HG03025 (cell line): ENCODE results near the gene GIN1.
"Not testable (repeated sequence)": the region's sequence is repeated elsewhere in the genome, so short reads cannot be mapped to it uniquely, and the experiment has no call there.

Source experiments
- ATAC-seq: cut with Tn5 transposase; IDR thresholded peaks from one replicate; pipeline ENCODE4 v1.9.1; 2021; ENCODE audit warnings: mild to moderate bottlenecking, moderate library complexity; ENCODE audit not compliant: unreplicated experiment, low FRiP score

Gene GIN1, protein sequence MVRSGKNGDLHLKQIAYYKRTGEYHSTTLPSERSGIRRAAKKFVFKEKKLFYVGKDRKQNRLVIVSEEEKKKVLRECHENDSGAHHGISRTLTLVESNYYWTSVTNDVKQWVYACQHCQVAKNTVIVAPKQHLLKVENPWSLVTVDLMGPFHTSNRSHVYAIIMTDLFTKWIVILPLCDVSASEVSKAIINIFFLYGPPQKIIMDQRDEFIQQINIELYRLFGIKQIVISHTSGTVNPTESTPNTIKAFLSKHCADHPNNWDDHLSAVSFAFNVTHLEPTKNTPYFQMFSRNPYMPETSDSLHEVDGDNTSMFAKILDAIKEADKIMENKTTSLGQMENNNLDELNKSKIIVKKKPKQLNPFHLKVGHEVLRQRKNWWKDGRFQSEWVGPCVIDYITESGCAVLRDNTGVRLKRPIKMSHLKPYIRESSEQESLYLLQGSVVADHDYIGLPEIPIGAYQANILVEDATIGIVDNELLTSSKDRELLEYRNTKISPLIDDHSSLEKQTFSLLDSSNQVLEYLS

DNA sequence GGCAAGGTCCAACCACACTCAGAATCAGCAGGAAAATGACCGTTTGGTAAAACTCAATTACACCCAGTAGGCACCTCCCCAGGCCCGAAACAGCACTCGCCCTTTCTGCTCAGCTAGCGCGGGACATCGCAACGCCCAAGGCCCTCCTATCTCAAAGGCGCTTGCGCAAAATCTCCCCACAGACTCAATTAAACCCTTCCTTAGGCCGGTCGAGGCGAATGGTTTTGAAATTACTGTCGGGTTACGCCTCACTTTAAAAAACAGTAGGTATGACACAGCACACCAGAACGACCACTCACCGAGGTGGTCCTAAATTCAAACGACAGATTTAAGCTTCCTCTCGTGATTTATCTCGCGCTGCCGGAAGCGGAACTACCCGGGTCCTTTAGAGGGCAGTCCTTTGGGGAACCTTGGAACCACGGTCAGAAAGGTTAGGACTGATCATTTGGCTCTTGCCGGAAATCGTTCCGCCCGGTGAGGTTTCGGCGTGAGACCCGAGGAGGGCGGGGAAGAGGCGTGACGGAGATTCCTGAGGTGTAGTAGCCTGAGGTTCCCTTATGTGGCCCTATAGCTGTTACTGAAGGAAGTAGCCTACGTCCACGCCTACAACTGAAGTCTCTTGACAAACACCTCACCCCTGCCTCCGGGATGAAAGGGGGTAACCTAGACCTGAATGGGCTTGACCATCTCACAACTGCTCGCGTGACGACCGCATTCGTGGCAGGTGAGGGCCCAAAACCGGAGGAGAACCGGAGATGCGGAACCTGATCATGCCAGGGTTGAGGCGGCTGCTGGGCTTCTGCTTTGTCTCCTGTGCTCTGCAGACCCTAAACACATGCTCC is at the start of gene GIN1, which contains the start of gene PPIP5K2:
Gene GIN1, minus strand, starts transcription at position 374 of the 842 bp plus-strand sequence. CDS start 11,431 bp downstream, outside the sequence.
Gene PPIP5K2, plus strand, starts transcription at position 537 of the 842 bp plus-strand sequence. CDS start 9,289 bp downstream, outside the sequence.
- ATAC-seq, result peak; percentile 96

DNA sequence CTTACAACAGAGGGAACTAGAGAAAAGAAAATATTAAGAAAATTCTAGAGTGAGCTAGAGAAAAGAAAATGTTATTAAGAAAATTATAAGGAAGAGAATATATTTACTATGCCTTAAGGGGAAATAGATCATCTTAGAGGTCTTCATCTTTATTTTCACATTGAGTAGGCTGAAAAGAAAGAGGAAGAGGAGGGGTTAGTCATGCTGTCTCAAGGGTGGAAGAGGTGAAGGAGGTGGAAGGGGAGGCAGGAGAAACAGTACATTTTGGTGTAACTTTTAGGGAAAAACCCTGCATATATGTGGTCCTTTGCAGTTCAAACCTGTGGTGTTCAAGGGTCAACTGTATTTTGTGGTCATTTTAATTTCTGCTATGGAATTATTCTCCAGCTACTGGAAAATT is 46.8 kb upstream of the GIN1 start:
- ATAC-seq, result no peak

DNA sequence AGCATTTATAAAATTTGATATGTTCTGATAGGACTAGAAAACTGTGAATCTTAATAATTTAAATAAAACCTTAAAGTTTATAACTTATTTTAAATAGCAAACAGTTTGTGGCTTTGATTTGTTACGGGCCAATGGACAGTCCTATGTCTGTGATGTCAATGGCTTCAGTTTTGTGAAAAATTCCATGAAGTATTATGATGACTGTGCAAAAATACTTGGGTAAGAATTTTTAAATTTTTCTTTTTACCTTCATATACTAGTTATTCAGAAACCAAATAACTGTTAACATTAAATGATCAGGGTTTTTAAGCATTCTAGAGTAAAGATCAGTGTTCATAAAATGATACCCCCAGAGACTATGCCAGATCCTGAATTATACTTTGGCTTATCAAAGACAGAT is 31.2 kb upstream of the GIN1 start:
- ATAC-seq, result no peak

DNA sequence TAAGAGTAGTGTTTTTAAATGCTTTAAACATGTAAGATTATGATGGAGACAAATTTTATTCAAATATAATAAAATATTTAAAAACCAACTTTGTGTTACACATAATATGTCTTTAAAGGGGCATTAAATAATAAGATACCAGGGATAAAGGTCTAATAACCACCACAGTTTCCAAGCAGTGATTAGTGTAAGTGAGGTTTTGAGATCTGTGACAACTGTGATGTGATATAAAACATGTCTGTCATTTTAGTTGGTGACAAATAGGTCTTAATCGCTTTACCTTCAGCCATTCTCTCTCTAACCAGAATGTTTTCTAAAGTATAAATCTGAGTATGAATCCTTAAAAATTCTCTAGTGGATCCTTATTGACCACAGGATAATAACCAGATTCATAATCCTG is 28.3 kb upstream of the GIN1 start:
- no peak for ATAC-seq

DNA sequence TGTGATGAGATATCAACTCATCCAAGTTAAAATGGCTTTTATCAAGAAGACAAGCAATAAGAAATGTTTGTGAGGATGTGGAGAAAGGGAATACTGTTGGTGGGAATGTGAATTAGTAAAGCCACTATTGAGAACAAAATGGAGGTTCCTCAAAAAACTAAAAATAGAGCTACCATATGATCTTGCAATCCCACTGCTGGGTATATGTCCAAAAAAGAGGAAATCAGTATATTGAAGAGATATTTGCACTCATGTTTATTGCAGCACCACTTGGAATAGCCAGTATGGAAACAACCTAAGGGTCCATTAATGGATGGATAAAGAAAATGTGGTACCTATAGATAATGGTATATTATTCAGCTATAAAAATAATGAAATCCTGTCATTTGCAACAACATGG is 25.3 kb upstream of the GIN1 start:
- ATAC-seq, result no peak

DNA sequence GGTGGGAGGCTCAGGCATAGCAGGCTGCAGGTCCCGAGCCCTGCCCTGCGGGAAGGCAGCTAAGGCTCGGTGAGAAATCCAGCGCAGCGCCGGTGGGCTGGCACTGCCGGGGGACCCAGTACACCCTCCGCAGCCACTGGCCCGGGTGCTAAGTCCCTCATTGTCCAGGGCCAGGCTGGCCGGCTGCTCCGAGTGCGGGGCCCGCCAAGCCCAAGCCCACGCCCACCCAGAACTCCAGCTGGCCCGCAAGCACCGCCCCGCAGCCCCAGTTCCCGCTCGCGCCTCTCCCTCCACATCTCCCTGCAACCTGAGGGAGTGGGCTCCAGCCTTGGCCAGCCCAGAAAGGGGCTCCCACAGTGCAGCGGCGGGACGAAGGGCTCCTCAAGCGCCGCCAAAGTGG is 22.2 kb upstream of the GIN1 start:
- not testable (repeated sequence) for ATAC-seq

DNA sequence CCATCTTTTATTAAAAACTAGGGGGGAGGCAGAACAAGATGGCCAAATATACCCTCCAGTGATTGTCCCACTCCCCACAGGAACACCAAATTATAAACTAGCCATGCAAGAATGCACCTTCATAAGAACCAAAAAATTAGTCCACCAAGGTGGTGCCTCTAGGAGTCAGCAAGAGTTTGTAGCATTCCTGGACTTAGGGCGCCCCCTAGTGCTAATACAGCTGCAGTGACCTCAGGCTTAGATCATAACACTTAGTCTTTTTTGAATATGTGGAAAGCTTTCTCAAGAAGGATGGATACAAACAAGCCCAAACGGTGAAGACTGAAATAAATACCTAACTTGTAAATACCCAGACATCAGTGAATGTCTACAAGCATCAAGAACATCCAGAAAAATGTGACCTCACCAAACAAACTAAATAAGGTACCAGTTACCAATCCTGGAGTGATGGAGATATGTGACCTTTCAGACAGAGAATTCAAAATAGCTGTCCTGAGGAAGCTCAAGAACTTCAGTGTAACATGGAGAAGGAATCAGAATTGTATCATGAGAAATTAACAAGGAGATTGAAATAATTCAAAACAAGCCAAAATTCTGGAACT is 19.4 kb upstream of the GIN1 start:
- ATAC-seq, result peak; percentile 98

DNA sequence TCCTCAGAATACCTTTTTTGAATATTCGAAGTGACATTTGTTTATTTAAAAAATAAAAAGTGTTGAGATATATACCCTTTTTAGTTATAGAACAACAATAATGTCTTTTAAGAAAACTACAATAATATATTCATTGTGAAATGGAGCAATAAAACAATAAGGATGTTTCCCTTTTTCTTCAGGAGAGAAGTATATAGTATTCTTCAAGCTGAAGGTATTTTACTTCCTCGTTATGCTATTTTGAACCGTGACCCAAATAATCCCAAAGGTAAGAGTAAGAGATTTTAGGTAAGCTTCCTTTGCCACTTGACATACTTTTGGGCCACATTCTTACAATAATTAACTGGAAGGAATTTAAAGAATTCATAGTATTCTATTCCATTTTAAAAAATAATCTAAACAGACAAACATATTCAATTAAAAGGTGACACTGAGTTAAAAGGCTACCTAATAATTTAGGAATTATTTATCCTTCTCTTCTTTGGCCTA is 18.3 kb upstream of the GIN1 start:
- ATAC-seq, result no peak

DNA sequence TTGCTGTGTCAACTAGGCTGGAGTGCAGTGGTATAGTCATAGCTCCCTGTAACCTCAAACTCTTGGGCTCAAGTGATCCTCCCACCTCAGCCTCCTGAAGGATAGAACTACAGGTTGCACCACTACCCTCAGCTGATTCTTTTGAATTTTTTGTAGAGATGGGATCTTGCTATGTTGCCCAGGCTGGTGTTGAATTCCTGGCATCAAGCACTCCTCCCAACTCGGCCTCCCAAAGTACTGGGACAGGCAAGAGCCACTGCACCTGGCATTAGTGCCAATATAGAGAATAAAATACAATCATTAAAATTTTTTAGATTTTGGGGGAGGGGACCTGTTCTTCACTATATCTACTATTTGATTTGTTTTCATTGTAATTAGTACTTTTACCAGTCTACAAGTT is 15.5 kb upstream of the GIN1 start:
- ATAC-seq, result no peak

DNA sequence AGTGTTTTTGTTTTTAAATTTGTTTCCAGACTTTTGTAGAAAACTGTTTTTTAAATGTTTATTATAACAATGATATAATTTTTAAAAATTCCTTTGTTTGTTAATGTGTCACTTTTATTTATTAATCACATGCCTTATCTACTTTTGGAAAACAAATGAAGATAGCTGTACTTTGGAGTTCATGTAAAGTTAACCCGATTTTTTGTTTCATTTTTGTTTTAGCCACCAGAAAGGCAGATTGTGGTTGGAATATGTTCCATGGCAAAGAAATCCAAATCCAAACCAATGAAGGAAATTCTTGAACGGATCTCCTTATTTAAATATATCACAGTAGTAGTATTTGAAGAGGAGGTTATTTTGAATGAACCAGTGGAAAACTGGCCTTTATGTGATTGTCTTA is 13.3 kb upstream of the GIN1 start:
- no peak for ATAC-seq

DNA sequence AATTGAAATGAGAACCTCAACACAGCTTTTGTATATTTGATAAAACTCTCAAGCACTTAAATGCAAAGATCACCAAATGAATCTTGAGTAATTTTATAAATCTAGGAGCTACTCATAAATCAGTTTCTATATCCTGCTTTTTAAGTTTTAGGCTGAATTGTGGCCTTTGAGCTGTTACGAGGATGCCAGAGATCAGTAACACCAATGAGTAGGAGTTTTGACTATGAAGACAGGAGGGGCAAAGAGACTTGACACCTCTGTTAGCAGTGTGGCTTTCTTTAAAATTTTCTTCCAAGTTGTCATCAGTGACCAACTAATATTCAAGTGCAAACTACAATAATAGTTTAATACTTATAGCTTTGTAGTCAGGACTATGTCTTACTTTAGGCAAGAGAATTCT is 12.7 kb upstream of the GIN1 start:
- no peak for ATAC-seq

DNA sequence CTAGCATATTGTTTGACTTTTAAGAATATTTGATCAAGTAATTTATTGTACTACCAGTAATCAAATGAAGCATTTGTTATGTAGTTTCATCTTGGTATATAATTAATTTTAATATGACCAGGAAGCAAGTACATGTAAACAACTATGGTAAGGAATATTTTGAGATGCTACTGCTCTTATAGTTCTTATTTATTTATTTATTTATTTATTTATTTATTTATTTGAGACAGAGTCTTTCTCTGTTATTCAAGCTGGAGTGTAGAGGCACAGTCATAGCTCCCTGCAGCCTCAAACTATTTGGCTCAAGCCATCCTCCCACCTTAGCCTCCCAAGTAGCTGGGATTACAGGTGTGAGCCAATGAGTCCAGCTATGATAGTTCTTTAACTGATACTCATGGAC is 8.3 kb upstream of the GIN1 start:
- ATAC-seq, result no peak

DNA sequence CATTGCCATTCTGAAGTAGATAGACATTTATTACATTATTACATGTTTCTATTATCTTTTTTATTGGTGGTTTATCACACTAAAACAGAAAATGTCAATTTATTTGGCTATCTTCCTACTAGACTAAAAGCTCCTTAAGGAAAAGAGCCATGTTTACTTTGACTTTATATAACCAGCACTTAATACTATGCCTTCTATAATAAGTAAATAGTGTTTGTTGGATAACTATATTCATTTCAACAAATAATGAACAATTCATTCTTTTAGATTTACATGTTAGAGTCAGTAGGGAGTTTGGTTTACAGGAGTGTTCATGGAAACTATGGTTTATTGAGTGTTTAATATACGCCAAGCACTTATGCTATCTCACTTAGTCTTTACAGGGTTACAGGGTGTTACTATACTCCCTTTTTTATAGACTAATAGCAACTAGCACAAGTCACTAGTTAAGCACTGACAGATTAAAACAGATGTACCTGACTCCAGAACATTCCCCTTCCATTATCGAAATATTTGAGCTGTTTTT is 7.4 kb upstream of the GIN1 start:
- no peak for ATAC-seq

DNA sequence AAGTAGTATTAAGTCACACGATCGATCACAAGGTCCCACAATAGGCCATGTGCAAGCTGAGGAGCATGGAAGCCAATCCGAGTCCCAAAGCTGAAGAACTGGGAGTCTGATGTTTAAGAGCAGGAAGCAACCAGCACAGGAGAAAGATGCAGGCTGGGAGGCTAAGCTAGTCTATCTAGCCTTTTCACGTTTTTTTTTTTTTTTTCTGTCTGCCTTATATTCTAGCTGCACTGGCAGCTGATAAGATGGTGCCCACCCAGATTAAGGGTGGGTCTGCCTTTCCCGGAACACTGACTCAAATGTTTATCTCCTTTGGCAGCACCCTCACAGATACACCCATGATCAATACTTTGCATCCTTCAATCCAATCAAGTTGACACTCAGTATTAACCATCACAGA is 6.6 kb upstream of the GIN1 start:
- ATAC-seq, result no peak

DNA sequence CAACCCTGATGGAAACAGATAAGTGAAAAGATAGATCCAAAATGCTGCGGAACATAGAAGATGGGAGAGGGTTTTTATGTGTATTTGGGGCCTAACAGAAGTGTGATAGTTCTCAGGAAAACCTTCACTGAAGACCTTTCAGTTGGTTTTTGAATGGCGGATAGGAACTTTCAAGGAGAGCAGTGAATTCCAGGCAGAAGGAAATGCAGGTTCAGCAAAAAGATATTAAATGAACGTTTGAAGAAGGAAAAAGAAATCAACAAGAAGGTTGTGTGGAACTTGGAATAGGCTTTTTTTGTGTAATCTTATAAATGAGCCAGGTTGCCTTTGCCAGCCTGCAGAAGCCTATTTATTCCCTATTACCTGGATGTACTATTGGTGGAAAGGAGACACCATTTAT is 2.3 kb upstream of the GIN1 start:
- no peak for ATAC-seq

DNA sequence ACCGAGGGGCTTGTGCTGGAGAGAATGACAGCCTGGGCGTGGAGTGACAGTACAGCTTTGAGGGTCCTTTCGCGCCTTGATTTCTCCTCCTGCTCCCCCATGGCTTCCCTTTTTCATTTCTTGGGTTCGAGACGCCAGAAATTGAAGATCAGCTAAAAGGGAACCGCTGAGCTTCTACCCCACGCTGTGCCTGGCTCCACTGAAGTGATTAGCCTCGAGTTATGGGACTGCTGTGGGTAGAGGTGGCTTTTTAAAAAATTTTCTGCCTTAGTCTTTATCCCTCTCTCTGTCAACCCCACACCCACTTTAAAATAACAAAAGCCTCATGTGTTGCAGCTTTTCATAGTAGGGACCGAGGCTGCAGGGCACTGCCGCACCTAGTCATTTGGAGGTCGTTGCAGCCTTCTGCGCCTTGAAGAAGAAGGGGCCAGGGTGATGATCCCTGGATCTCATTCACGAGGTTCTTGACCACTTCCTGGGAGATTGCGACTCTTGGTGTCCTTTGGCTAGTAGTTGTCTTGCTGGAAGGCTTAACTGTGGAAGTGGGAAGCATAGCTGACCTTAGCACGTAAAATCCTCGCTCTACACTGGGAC is 766 bp upstream of the GIN1 start:
- peak; percentile 2 for ATAC-seq

DNA sequence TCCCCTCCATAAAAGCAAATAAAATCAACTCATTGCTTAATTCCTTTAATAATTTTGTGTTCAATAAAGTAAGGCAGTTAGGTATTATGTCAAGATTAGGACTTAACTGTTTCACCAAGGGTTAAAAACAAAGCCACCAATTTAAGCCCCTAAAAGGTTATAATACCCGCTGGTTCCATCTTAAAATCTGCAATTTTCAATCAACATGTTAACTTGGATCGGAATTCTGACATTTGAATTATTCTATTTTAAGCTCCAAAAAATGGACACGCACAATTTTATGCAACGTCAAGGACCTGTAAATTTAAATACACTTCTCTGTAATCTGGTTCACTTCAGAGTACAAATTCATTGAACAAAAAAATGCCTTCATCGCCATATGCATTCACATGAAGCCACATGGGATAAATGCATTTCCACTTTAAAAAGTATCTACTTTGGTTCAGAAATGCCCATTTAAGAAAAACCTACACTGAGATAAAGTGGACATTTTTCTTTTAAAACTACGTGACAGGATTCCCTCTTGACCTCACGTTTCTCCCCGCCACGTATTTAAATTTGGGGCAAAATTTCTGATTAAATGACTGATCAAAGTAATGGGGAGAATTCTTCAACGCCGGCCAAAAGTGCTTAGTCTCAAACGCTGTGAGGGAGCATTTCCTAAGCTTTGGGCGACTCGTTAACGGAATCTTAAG is 721 bp downstream of the GIN1 start:
- no peak for ATAC-seq

DNA sequence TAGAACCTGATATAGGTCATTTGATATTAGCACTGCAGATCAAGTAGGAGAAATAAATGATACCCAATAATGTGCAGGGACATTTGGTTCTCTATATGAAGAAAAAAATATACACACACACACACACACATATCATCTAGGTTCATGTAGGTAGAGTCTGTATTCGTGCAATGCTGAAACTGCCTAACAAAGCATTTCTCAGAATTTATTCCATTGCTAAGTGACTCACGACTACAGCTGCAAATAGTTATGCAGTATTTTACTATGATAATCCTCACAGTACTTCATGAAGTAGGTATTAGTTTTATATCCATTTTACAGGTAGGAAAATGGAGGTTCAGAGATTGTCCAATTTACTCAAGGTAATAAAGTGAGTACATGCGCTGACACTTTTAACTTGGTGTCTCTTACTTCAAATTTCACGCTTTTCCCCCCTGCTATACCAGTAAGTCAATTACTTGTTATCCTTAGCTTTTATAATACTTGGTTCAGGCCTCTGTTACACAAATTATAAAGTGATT is 2.4 kb downstream of the GIN1 start:
- no peak for ATAC-seq

DNA sequence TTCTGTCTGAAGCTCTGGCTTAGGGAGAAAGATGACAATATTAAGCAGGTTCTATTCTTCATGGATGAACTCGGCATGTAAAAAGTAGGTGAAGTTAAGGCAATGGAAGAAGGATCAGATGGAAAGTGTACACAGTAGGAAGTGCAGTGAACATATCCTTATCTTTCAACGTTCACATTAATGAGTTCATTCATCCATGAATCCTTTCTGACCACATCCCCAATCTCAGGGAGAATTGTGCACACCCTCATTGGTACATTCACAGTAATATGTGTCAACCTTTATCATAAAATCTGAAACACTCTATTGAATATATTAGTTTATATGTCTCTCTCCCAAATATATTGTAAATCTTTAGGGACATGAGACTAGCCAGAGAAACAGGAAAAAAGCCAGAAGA is 5.5 kb downstream of the GIN1 start:
- no peak for ATAC-seq
